HG03025 (cell line): ENCODE data around the gene SIPA1L3.
"Not testable (repeated sequence)": the region's sequence is repeated elsewhere in the genome, so short reads cannot be mapped to it uniquely, and the experiment has no call there.

Experiments
- ATAC-seq: cut with Tn5 transposase; IDR thresholded peaks from one replicate; pipeline ENCODE4 v1.9.1; 2021; ENCODE audit warnings: mild to moderate bottlenecking, moderate library complexity; ENCODE audit not compliant: unreplicated experiment, low FRiP score

Gene SIPA1L3

DNA sequence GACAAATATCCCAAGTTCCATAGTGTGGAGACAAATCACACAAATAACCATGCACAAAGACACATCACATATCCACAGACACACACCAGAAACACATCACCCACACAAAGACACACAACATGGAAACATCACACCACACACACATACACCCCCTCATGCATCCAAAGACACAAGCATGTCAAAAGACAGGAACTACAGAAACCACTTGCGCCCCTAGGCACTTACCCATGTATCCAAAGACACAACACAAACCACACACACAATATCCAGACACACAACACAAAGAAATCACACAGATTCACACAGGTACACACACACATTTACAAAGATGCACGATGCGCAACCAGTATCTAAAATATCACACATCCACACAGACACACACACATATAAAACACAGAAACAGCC is 316.1 kb downstream of the SIPA1L3 start:
- no peak for ATAC-seq

DNA sequence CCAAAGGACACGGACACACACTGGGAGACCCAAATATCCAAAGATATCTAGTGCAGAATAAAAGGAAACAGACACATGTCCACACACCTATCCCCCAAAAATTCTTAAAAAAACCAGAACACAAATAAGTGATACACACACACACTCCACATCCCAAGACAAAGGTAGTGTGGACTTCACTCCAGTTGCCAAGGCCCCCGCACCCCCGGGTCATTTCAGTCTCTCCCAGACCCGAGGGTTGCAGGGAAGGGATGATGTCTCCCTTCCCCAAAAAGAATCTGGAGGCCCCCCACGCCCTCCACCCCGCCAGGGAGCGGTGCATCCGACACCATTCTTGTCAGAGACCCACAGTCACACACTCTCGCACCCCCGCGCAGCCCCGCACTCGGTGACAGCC is 316.6 kb downstream of the SIPA1L3 start:
- ATAC-seq: no peak

DNA sequence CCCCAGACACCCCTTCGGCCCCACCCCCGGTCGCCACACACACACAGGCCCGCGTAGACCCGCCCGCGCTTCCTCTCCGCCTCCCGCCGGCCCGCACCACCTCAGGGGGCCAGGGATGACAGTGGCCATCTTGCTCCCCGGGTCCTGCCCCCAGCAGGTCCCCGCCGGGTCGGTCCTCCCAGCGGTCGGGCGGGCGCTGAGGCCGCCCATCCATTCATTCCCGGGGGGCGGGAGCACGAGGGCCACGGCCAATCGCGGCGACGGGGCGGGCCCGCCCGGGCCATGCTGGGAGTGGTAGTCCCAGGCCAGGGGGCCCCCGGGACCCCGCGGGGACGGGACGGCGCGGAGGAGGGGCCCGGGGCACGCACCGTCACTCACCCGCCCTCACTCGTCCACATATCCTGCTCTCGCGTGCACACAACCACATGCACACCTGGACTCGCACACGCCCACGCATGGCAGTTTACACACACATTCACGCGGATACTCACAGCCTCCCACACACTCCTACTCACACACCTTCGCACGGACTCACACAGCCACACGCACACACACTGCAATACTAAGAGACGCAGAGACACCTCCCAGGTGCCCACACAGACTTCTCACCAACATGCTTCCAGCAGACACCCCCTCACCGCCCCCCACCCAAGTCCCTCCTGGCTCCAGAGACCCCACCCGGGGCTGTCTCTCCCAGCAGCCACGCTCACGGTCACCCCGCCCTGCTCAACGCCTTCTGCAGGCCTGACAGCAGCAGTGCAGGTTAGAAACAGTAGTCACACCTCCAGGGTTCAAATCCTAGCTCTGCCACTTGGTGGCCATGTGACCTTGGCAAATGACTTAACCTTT is 317.2 kb downstream of the SIPA1L3 start, which contains the start of gene DPF1:
TSS of gene DPF1 (minus strand) at position 209 of the 849 bp plus-strand sequence. CDS start at position 129, 80 bp downstream.
- peak; percentile 59 for ATAC-seq

GRCh38 chr19:38224863-38225218 is 317.8 kb downstream of the SIPA1L3 start:
- not testable (repeated sequence) for ATAC-seq

DNA sequence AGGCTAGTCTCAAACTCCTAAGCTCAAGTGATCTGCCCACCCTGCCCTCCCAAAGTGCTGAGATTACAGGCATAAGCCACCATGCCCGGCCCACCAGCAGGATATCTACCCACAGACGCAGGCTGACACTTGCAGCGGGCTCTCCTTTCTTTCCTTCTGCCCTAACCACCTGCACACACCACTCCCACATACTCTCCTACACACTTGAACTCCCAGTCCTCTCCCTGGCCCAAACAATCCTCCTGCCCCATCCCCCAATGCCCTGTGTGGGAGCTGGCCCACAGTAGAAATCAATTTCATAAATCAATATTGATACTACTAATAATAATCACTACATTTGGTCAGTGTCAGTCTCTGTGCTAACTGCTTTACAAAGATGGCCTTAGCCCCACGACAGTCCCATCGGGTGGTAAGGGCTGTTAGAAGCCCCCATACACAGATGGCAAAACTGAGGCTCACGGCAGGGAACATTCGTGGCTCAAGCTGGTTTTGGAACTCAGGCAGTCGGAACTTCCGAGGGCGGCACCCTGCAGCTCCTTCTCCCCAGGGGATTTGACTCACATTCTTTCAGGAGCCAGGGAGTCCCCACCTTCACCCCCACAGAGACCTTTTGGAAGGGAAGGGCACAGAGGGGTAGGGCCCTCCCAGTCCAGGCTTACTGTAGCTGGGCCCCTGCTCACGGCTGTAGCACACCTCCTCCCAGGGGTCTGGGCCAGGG is 320.4 kb downstream of the SIPA1L3 start:
- ATAC-seq: no peak

DNA sequence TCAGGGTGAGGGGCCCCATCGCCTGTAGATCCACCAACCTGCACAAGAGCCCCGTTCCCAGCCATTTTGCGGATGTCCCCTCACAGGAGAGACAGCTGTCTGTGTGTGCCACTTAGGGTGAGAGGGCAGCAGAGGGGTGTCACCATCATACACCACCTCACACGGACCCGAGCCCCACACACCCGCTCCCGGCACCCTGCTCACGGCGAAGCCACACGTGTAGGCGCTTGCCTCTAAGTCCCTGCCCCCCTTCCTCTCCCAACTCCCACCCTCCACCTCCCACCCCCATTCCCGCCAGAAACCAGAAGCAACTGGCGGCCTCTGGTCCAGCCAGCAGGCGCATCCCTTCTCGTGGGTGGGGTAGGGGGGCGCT is 321.0 kb downstream of the SIPA1L3 start:
- ATAC-seq: no peak

DNA sequence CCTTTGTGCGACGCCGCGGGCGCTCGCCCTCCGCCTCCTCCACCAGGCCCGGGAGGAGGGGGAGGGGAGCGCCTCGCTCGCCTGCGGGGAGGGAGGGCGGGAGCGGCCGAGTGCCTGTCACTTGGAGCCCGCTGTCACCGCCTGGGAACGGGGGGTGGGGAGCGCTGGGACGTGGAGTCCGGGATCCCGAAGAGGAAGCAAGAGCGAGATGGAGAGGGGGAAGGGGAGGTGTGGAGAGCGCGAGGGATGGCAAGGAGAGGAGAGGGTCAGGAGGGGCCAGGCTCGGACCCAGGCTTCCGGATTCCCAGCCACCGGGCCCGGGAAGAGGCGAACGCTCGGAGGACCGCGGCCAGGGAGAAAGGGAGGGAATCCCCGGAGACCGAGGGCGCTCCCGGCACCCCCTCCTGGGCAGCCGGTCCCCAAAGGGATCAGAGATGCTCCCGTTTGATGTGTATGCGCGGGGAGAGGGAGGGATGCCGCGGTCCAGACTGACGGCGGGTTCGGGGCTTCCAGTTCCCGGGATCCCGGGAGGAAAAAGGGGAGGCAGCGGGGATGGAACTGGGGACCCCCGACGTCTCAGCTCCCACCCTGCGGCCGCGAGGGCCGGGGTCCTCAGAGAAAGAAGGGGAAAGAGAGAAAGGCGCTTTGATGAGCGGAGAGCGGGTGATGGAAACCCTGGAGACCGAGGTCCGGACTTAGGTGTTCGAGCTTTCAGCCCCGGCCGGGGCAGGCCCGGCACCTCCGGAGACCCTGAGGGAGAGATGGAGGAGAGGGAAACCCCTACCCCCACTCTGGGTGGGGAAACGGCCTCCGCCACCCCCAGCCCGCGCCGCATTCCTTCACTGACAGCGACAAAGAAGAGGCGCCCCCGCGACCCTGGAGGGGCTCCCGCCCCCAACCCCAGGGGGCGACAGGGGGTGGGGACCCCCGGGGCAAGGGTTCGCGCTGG is 321.8 kb downstream of the SIPA1L3 start:
- no peak for ATAC-seq

DNA sequence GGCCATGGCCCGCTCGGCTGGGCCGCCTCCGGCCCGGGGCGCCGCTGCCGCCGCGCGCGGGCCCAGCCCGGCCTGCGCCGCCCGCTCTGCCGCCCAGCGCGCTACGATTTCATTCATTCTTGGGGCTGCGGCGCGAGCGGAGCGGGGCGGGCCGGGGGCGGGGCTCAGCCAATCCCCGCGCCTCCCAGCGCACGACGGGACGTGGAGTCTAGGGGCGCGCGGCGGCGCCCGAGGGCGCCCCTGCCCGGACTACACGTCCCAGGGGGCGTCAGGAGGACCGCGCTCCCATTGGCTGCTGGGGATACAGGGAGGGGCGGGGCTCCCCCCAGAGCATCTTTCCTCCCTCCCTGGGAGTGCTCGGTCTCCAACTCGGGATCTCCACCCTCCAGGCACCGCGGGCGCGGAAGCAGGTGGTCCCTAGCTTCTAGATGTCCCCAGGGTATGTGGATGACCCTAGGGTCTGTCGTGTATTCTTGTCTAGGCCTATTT is 322.6 kb downstream of the SIPA1L3 start:
- no peak for ATAC-seq

DNA sequence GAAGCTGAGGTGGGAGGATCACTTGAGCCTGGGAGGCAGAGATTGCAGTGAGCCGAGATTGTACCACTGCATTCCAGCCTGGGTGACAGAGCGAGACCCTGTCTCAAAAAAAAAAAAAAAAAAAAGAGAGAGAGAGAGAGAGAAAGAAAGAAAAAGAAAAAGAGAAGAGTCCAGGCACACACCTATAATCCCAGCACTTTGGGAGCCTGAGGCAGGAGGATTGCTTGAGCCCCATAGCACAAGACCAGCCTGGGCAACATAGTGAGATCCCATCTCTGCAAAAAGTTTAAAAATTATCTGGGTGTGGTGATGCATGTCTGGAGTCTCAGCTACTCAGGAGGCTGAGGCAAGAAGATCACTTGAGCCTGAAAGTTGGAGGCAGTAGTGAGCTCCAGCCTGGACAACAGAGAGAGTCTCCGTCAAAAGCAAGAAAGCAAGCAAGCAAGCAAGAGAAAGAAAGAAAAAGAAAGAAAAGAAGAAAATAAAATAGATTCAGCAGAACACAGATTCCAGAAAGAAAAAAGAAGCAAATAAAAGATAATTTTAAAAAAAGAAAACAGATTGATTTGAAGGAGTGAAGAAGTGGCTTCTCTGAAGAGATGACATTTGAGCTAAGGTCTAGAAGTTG is 323.6 kb downstream of the SIPA1L3 start:
- not testable (repeated sequence) for ATAC-seq

- no peak for ATAC-seq
Observed at GRCh38 chr19:38231918-38232317, 324.9 kb downstream of the SIPA1L3 start.

- no peak for ATAC-seq
Observed at GRCh38 chr19:38233740-38234251, 326.8 kb downstream of the SIPA1L3 start.

DNA sequence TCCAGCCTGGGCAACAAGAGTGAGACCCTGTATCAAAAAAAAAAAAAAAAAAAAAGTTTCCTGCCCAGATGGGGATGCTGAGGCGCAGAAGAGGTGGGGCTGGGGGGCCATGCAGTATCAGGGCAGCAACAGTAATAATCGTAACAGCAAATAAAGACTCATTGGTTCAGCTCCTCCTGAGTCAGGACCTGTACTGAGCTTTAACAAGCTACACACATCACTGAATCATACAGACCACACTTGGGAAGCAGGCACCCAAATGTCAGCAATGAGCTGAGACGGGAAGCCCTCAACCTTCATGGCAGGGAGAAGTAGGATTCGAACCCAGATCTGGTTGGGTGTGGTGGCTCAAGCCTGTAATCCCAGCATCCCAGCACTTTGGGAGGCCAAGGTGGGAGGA is 327.6 kb downstream of the SIPA1L3 start:
- ATAC-seq: no peak

GRCh38 chr19:38239816-38240215 is 332.8 kb downstream of the SIPA1L3 start:
- no peak for ATAC-seq

GRCh38 chr19:38243279-38243673 is 336.3 kb downstream of the SIPA1L3 start:
- no peak for ATAC-seq

- ATAC-seq: no peak
Observed at GRCh38 chr19:38245826-38246498, 339.0 kb downstream of the SIPA1L3 start.

GRCh38 chr19:38247126-38247525 is 340.1 kb downstream of the SIPA1L3 start:
- no peak for ATAC-seq

- ATAC-seq: no peak
Observed at GRCh38 chr19:38247734-38248268, 340.8 kb downstream of the SIPA1L3 start.

DNA sequence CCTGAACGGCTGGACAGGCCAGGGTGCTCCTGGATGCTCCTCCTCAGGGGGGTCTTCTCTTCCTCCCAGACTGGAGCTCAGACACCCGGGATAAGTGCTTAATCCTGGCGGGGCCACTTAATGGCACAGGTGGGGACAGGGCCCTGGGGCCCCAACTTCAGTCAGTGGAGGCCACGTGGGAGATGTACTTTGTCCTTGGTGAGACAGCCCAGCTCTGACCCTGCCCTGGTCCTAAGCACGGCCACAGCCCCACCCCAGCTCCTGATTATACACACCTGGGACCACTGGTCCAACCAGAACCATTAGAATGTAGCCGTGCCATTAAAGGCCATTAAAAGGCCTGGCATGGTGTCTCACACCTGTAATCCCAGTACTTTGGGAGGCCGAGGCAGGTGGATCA is 341.4 kb downstream of the SIPA1L3 start:
- no peak for ATAC-seq

DNA sequence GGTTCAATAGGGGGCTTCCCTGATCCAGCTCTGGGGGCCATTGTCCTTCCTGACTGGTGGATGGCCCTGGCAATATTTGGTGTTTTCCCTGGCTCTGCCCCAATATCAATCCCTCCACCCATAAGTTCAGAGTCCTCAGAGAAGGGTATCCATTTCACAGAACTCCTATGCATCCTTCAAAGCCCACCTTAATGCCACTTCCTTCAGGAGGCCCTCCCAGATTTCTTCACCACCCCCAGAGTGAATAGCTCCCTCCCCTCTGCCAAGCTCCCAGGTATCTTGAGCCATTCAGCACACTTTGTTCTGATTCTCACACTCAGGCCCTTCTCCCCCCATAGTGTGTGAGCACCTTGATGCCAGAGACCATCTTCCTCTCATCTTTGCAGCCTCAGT is 343.4 kb downstream of the SIPA1L3 start:
- ATAC-seq: no peak
